D721Med (cell line): ENCODE measurements around the gene VPS39.

Experiments
- DNase-seq: peaks from one replicate; pipeline ENCODE4 v3.0.0; 2011; ENCODE audit warnings: low spot score; ENCODE audit not compliant: insufficient read length
- FAIRE-seq: peaks from 2 replicates; lab custom pipeline; 2011; peaks lifted over from hg19 to GRCh38; lab: Jason Lieb, UNC
- CTCF ChIP-seq: IDR thresholded peaks from 2 replicates; pipeline ENCODE4 v1.5.1; 2012; ENCODE audit warnings: mild to moderate bottlenecking, control low read depth; ENCODE audit not compliant: insufficient read depth; ENCODE audit errors: missing control alignments

The VPS39 gene

DNA sequence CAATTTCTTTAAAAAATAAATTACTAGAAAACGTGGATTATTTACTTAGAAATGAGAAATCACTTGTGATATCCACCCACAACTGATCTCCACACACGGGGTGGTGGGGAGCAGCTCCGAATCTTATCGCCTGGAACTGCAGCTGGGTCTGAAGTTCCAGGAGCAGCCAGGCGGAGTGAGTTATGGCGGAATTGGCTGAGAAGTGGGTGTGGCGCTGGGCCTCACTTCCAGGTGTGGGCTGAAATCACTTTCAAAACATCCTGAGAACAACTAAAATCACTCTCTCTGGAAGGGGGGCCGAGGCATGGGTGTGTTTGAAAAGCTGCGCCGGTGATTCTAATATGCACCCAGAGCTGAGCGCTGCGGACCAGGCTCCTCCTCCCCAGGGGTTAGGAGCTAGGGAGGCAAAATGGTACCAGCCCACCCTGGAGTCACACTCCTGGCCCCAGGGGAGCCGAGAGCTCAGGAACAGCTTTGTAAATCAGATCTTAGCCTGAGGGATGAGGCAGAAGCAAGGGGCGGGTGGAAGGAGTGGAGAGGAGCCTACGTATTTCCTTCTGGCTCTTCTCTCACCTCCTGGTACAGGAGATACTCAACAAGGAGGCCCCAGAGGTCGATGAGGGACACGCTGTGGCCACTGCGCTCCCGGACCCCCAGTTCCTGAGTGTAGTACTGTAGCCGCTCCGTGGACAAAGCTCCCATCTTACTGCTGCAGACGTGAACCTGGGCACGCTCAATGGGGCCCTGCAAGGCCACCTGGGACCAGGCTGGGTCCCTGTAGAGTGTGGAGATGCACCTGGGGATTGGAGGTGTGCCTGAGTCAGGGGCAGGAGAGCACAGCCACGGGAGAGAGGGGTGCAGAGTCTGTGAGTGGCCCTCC is 61.3 kb downstream of the VPS39 start:
- no peak for TF ChIP-seq CTCF
- DNase-seq (no peak), FAIRE-seq (no peak)

DNA sequence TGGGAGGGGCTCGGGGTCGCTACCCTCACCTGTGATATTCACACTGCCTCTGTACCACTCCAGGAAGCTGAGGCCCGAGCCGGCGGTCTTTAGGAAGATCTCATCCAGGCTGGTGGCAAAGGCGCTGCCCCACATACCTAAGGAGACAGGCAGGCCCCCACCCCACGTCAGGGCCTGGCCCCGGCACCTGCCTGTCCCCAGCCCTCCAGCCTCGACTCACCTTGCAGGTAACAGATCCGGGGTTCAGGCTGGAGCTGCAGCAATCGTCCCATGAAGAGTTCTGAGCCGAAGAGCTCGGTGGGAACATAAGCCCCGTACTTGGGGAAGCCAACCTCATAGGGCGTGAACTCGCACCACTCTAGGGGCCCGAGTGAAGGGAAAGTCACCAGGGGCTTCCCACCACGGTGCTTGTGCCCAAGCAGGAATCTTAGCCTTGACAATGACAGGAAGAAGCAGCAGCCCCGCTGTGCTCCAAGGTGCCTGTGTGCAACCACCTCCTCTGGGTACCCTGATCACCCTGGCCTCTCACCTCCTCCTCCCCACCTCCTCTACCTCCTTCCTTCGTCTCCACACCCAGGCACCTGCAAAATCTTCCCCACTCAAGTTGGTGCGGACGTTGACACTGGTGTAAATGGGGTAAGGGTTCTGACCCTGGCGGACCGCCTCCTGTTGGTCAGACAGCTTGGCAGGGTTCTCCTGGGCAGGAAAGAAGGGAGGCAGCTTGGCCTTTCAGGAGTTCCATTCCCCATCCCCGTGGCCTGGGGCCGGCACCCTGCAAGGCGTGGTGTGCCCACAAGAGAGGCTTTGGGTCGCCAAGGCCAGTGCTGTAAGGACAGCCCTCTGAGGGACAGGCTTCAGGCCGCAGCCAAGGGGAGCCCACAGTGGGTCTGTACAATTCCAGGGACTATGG is 62.3 kb downstream of the VPS39 start:
- FAIRE-seq, result no peak

DNA sequence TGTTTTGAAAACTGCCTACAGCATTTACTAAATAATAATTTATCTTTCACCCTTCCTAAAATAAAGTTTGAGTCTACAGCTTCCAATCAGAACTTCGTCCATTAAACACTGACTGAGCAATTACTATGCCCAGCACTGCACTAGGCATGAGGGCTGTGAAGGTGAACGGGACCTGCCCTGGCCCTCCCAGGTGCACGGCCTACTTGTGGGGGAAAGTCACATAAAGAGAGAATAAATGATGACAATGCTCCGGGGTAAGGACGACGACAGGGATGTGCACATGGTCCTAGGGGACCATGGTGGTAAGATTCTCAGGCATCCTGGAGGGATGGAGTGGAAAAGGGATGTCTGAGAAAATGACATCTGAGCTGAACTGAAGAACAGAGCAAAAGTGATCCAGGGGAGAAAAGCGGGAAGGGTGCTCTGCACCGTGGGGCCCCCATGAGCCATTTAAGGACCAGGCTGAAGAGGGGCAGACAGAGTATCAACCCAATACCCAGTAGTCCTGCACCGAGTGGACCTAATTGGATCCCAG is 63.2 kb downstream of the VPS39 start:
- TF ChIP-seq CTCF, result no peak
- no peak for DNase-seq
- FAIRE-seq, result no peak

More for the DNA sequence above, 62.3 kb downstream of the VPS39 start:
- no peak for TF ChIP-seq CTCF
- no peak for DNase-seq

- FAIRE-seq (no peak), DNase-seq (no peak)
- no peak for TF ChIP-seq CTCF
Measured at GRCh38 chr15:42143866-42144625, 64.1 kb downstream of the VPS39 start.

- DNase-seq, result no peak
- TF ChIP-seq CTCF, result no peak
- FAIRE-seq, result no peak
Measured at GRCh38 chr15:42143356-42143755, 64.7 kb downstream of the VPS39 start.

- DNase-seq (no peak), FAIRE-seq (no peak)
- no peak for TF ChIP-seq CTCF
Measured at GRCh38 chr15:42141795-42142667, 66.1 kb downstream of the VPS39 start.
